Measurements from ENCODE around the gene ZC3H11A. TPM values are rescaled to one million over a fixed set of nuclear protein-coding genes. Genes with fewer than 3 reads are reported as not detected.

ZC3H11A gene
- total RNA-seq, 1 donor from 2014 or later, result 142 TPM

- no peak overlapping the region for H3K4me3 ChIP-seq
- no peak overlapping the region for H2AFZ ChIP-seq (replicated peaks)
- no peaks in the 10 kb centered on the region for H3K27me3 Mint-ChIP-seq (ENCODE audit: insufficient read depth, low read depth)
- no peak for TF ChIP-seq CTCF (IDR thresholded peaks at IDR 0.05)
- no peak for TF ChIP-seq EZH2 (IDR thresholded peaks at IDR 0.05)
- no peak for TF ChIP-seq EZH2phosphoT487 (IDR thresholded peaks at IDR 0.05)
- H3K9ac ChIP-seq, result no peak overlapping the region
- H3K36me3 ChIP-seq, result no peaks in the 10 kb centered on the region
- H3K4me3 Mint-ChIP-seq, result no peak overlapping the region
- H3K27me3 ChIP-seq, result no peaks in the 10 kb centered on the region
- H3K9me3 Mint-ChIP-seq, result no peaks in the 10 kb centered on the region
- no peaks in the 10 kb centered on the region for H4K20me1 ChIP-seq (ENCODE audit: low read depth)
- no peaks in the 10 kb centered on the region for H3K9me3 ChIP-seq (ENCODE audit: low read depth)
- H3K27ac Mint-ChIP-seq, result no peak overlapping the region
- no peaks in the 10 kb centered on the region for H3K79me2 ChIP-seq (ENCODE audit: low read depth)
- H3K36me3 Mint-ChIP-seq, result no peaks in the 10 kb centered on the region
- H3K4me1 Mint-ChIP-seq, result peaks cover 4% of the 10 kb centered on the region
- DNase-seq (ENCODE audit: low spot score), result no peak
- no peak overlapping the region for H3K4me2 ChIP-seq
- no peaks in the 10 kb centered on the region for H3F3A ChIP-seq (ENCODE audit: low read depth)
- no peak overlapping the region for H3K27ac ChIP-seq
- H3K4me1 ChIP-seq, result no peaks in the 10 kb centered on the region
These were observed 31.9 kb upstream of the ZC3H11A start for GRCh38 chr1:203763505-203763904.

DNA sequence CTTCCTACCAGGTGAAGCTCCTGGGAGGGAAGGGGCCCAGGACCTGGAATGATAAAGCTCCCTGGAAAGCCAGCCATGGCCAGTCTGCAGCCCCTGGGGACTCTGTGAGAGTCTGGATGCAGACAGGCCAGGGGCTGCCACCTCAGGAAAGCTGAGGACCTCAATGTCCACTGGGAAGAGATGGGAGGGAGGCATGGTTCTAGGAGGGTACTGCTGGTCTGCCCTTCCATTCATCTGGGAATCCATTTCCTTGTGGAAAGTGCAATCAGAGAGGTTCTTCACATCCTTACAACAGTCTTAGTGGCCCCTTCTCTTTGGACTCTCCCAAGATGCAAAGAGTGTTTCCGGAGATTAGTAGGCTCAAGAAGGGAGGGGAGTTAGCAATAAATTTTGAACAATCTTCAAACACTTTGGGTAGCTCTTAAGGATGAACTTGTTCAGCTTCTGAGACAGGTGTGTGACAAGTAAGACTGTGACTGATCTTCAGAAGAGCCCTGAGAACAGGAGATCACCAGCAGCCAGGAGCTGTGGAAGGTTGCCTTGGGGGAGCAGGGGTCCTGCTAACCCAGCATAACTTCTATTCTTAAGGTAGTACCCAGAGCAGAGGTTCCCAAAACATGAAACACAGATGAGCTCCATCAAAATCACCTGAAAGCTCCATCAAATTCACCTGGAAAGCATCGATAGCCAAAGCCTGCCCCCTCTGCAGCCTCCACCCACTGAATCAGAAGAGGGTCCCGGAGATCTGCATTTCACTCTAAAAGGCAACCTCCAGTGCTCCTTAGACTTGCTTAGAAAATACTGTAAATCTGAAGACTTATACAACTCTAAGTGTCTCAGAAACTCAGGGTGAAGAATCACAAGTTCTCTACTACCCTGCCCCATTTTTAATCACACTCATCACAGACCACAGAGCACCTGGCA, 31.1 kb upstream of the ZC3H11A start:
- no peaks in the 10 kb centered on the region for H3K36me3 ChIP-seq
- no peaks in the 10 kb centered on the region for H3K79me2 ChIP-seq (ENCODE audit: low read depth)
- H3F3A ChIP-seq (ENCODE audit: low read depth), result no peaks in the 10 kb centered on the region
- TF ChIP-seq EZH2 (IDR thresholded peaks at IDR 0.05), result no peak
- peaks cover 6% of the 10 kb centered on the region for H3K4me1 Mint-ChIP-seq
- no peak overlapping the region for H3K4me3 Mint-ChIP-seq
- H3K9me3 ChIP-seq (ENCODE audit: low read depth), result no peaks in the 10 kb centered on the region
- no peak overlapping the region for H3K9ac ChIP-seq
- H3K27me3 ChIP-seq, result no peaks in the 10 kb centered on the region
- no peaks in the 10 kb centered on the region for H3K4me1 ChIP-seq
- H3K27ac ChIP-seq, result no peak overlapping the region
- no peak overlapping the region for H3K4me2 ChIP-seq
- H2AFZ ChIP-seq (replicated peaks), result no peak overlapping the region
- no peak overlapping the region for H3K4me3 ChIP-seq
- no peaks in the 10 kb centered on the region for H3K27me3 Mint-ChIP-seq (ENCODE audit: insufficient read depth, low read depth)
- H3K27ac Mint-ChIP-seq, result no peak overlapping the region
- no peaks in the 10 kb centered on the region for H3K9me3 Mint-ChIP-seq
- no peaks in the 10 kb centered on the region for H3K36me3 Mint-ChIP-seq
- DNase-seq (ENCODE audit: low spot score), result no peak
- H4K20me1 ChIP-seq (ENCODE audit: low read depth), result no peaks in the 10 kb centered on the region

DNA sequence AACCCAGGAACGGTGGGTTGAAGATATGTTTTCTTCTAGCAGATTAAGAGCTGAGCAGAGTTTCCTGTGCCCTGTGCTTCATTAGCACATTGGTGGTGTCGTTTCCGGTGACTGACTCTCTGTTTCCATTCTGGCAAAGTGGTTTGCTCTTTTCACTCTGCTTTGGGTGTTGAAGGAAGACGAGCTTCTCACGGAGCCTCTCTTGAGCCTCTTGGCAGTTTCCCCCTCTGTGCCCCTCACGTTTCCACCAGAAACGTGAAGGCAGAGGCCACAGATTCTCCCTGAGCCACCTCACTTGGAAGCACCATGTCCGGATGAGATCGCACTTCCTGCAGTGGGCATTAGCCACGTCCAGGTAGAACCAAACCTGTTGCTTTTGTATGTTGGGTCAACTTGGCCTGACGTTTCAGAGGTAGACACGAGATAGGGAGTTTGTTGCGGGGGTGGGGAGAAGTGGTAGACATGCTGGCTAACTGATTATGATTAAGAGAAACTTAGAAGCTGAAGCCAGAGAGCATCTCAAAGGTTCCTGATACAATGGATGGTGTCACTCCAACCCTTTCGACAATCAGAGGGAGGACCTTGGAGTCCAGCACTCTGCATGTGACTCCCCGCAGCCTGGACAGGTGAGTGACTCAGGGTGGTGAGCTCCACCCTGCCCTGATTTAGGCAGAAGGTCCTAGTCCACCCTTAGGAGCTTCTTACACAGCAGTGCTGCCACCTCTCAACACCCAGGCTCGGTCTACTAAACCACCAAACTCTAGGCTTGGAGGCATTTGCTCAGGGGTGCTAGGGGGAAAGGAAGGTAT, 30.2 kb upstream of the ZC3H11A start, which contains the start of gene LAX1:
LAX1 (plus strand) TSS at position 155 of the 809 bp plus-strand sequence; CDS start at position 538, 383 bp downstream.
- H3K9me3 ChIP-seq (ENCODE audit: low read depth), result no peaks in the 10 kb centered on the region
- no peaks in the 10 kb centered on the region for H4K20me1 ChIP-seq (ENCODE audit: low read depth)
- no peak for DNase-seq (ENCODE audit: low spot score)
- H3K4me3 ChIP-seq, result no peak within 1 kb of the TSS
- no peak within 1 kb of the TSS for H3K4me3 Mint-ChIP-seq
- no peak within 1 kb of the TSS for H3K4me2 ChIP-seq
- H3K27me3 Mint-ChIP-seq (ENCODE audit: insufficient read depth, low read depth), result no peaks in the 10 kb centered on the region
- H3K79me2 ChIP-seq (ENCODE audit: low read depth), result no peaks in the 10 kb centered on the region
- no peaks in the 10 kb centered on the region for H3K9me3 Mint-ChIP-seq
- H3K9ac ChIP-seq, result no peak within 1 kb of the TSS
- no peak within 1 kb of the TSS for H3K27ac ChIP-seq
- no peaks in the 10 kb centered on the region for H3K36me3 Mint-ChIP-seq
- peaks cover 3% of the 10 kb centered on the region for H3K4me1 Mint-ChIP-seq
- no peaks in the 10 kb centered on the region for H3K36me3 ChIP-seq
- no peaks in the 10 kb centered on the region for H3K27me3 ChIP-seq
- TF ChIP-seq CTCF (IDR thresholded peaks at IDR 0.05) (no peak), EZH2phosphoT487 (IDR thresholded peaks at IDR 0.05) (no peak), EZH2 (IDR thresholded peaks at IDR 0.05) (no peak)
- H3F3A ChIP-seq (ENCODE audit: low read depth), result no peaks in the 10 kb centered on the region
- H2AFZ ChIP-seq (replicated peaks), result no peak within 1 kb of the TSS
- H3K27ac Mint-ChIP-seq, result no peak within 1 kb of the TSS
- H3K4me1 ChIP-seq, result no peaks in the 10 kb centered on the region

Data from neural progenitor cell (in vitro differentiated cells).